Upper lobe of left lung (tissue), 6 donors: ENCODE results near the gene NDUFB11. TPM values are rescaled to one million over a fixed set of nuclear protein-coding genes. Genes with fewer than 3 reads are reported as not detected.

Experiments used
- small RNA-seq, 4 donors: library from RNA; depleted of rRNA; stranded (forward); fragments of <200 nt; gene quantifications; one replicate each; pipeline ENCODE3, GENCODE V24; 2016
- total RNA-seq, 6 donors: library from RNA; depleted of rRNA in 4 of 6; stranded (reverse); fragments of >200 nt in 4 of 6; gene quantifications; one replicate each; pipeline versions ENCODE4 v1.1.0 to v1.2.1, GENCODE V29; 2016 to 2021
- donor health status: DM: no; HTN: no; CAD: no; lungs with moderate emphysema.
- donor health status: DM: no; HTN: yes; CAD: no; lungs with severe emphysema.

Gene NDUFB11
- total RNA-seq, 6 donors from 2014 or later: 41.9 to 77.5 (median 66.7) TPM

Small RNA genes lying within 50 kb of the gene (small RNA-seq; reads per million reads assigned to genes)
- 0 reads per million in 4 donors for gene RNU12-2P

Other genes starting within 250 kb of the NDUFB11 start
- 10 to 100 TPM in 1 of 6 donors, 1 to 10 TPM in 5; 4.2 to 10.7 (median 7.8) TPM for gene JADE3, start 232.3 kb downstream of the NDUFB11 start, total RNA-seq
- gene RGN, start 66.3 kb downstream of the NDUFB11 start, total RNA-seq: 10 to 100 TPM in 3 of 6 donors, 1 to 10 TPM in 3; 7.3 to 51.3 (median 9.6) TPM
- gene RBM10, start 519 bp upstream of the NDUFB11 start, total RNA-seq: 10 to 100 TPM; 29.2 to 59.7 (median 32.5) TPM
- gene UBA1, start 49.1 kb upstream of the NDUFB11 start, total RNA-seq: 100 to 1,000 TPM; 128 to 186 (median 173) TPM
- gene CDK16, start 74.0 kb upstream of the NDUFB11 start, total RNA-seq: 10 to 100 TPM; 59.2 to 91.0 (median 78.5) TPM
- gene USP11, start 88.3 kb upstream of the NDUFB11 start, total RNA-seq: 100 to 1,000 TPM in 1 of 6 donors, 10 to 100 TPM in 5; 42.9 to 103 (median 60.0) TPM
- 1 to 10 TPM in 2 of 6 donors, under 1 TPM in 1, not detected in 3; 0.15 to 1.9 (median 1.0) TPM for gene ZNF157, start 225.9 kb upstream of the NDUFB11 start, total RNA-seq